GM23338 (cell line): ENCODE results near the gene ARID1B. TPM values are rescaled to one million over a fixed set of nuclear protein-coding genes. Genes with fewer than 3 reads are reported as not detected.

Source experiments
- ATAC-seq: fragments of 200-7000 bp; cut with Tn5 transposase; 3 replicates; pipeline ENCODE4 v1.9.1; 2020
- DNase-seq: peaks from one replicate; pipeline ENCODE4 v3.0.0-alpha.2; 2015; ENCODE audit warnings: low spot score
- H2AFZ ChIP-seq: fragments of 200-600 bp; sonication (generic); 2 replicates; pipeline ENCODE4 v1.8.0; 2016; ENCODE audit warnings: antibody characterized with exemption, mild to moderate bottlenecking, moderate library complexity
- H3F3A ChIP-seq: fragments of 200-600 bp; sonication (generic); replicated peaks from 2 replicates; pipeline ENCODE4 v1.8.0; 2017; ENCODE audit warnings: antibody characterized with exemption, mixed run types, low read depth
- H3K27ac ChIP-seq: fragments of 200-600 bp; sonication (generic); 2 replicates; pipeline ENCODE4 v1.6.1; 2016; ENCODE audit warnings: low read depth
- H3K27me3 ChIP-seq: fragments of 200-600 bp; sonication (generic); 2 replicates; pipeline ENCODE4 v1.8.0; 2016; ENCODE audit warnings: mild to moderate bottlenecking, mixed run types, moderate library complexity; ENCODE audit not compliant: insufficient read depth
- H3K36me3 ChIP-seq: fragments of 200-600 bp; sonication (generic); 2 replicates; pipeline ENCODE4 v1.8.0; 2016; ENCODE audit warnings: mild to moderate bottlenecking; ENCODE audit not compliant: insufficient read depth
- H3K4me1 ChIP-seq: fragments of 200-600 bp; sonication (generic); 2 replicates; pipeline ENCODE4 v1.8.0; 2016; ENCODE audit warnings: mild to moderate bottlenecking, moderate library complexity; ENCODE audit not compliant: insufficient read depth
- H3K4me2 ChIP-seq: fragments of 200-600 bp; sonication (generic); 2 replicates; pipeline ENCODE4 v1.7.1; 2017; ENCODE audit warnings: mixed run types
- H3K4me3 ChIP-seq: fragments of 200-600 bp; sonication (generic); 2 replicates; pipeline ENCODE4 v1.6.1; 2016; ENCODE audit warnings: mixed run types
- H3K79me2 ChIP-seq: fragments of 200-600 bp; sonication (generic); replicated peaks from 2 replicates; pipeline ENCODE4 v1.8.0; 2017; ENCODE audit warnings: mild to moderate bottlenecking; ENCODE audit not compliant: insufficient read depth
- H3K9me2 ChIP-seq: fragments of 200-600 bp; sonication (generic); 2 replicates; pipeline ENCODE4 v1.8.0; 2017; ENCODE audit not compliant: insufficient read depth
- H4K20me1 ChIP-seq: fragments of 200-600 bp; sonication (generic); replicated peaks from 2 replicates; pipeline ENCODE4 v1.8.0; 2017; ENCODE audit warnings: mild to moderate bottlenecking; ENCODE audit not compliant: insufficient read depth
- H3K27ac Mint-ChIP-seq: 2 replicates; pipeline ENCODE4 v1.8.0; 2020; ENCODE audit warnings: inconsistent platforms, mild to moderate bottlenecking, moderate library complexity, mixed read lengths
- H3K27me3 Mint-ChIP-seq: 3 replicates; pipeline ENCODE4 v1.8.0; 2022; ENCODE audit warnings: low read depth, mild to moderate bottlenecking, moderate library complexity, mixed read lengths, inconsistent platforms; ENCODE audit not compliant: insufficient read depth, poor library complexity
- H3K36me3 Mint-ChIP-seq: 3 replicates; pipeline ENCODE4 v1.8.0; 2021; ENCODE audit warnings: low read depth, mild to moderate bottlenecking, inconsistent platforms, moderate library complexity, mixed read lengths
- H3K4me1 Mint-ChIP-seq: 3 replicates; pipeline ENCODE4 v1.8.0; 2020; ENCODE audit warnings: mild to moderate bottlenecking, inconsistent platforms, mixed read lengths
- H3K4me3 Mint-ChIP-seq: 3 replicates; pipeline ENCODE4 v1.8.0; 2021; ENCODE audit warnings: moderate library complexity, mild to moderate bottlenecking, inconsistent platforms, mixed read lengths
- H3K9me3 Mint-ChIP-seq: 3 replicates; pipeline ENCODE4 v1.8.0; 2020; ENCODE audit warnings: moderate library complexity, mild to moderate bottlenecking, inconsistent platforms, mixed read lengths
- CREB1 ChIP-seq: fragments of 250-450 bp; sonication (Bioruptor Pico); IDR thresholded peaks from 2 replicates; pipeline ENCODE4 v1.5.0; 2020; ENCODE audit warnings: low read depth, mild to moderate bottlenecking, moderate library complexity
- ETS1 ChIP-seq: IDR thresholded peaks from 2 replicates; pipeline ENCODE4 v1.6.1; 2016; ENCODE audit warnings: antibody characterized with exemption
- EZH2 ChIP-seq: fragments of 200-600 bp; sonication (generic); IDR thresholded peaks from one replicate; pipeline ENCODE4 v1.8.0; 2017; ENCODE audit warnings: antibody characterized with exemption, mild to moderate bottlenecking, low read depth; ENCODE audit not compliant: unreplicated experiment
- EZH2phosphoT487 ChIP-seq: fragments of 200-600 bp; sonication (generic); IDR thresholded peaks from one replicate; pipeline ENCODE4 v1.8.1; 2018; ENCODE audit warnings: antibody characterized with exemption; ENCODE audit not compliant: unreplicated experiment
- NANOG ChIP-seq: IDR thresholded peaks from 2 replicates; pipeline ENCODE4 v1.6.1; 2016; ENCODE audit warnings: antibody characterized with exemption, borderline replicate concordance
- POLR2AphosphoS5 ChIP-seq: IDR thresholded peaks from 2 replicates; pipeline ENCODE4 v1.6.1; 2016; ENCODE audit warnings: antibody characterized with exemption, low read depth
- REST ChIP-seq: IDR thresholded peaks from one replicate; pipeline ENCODE4 v1.6.1; 2018; ENCODE audit warnings: antibody characterized with exemption; ENCODE audit not compliant: unreplicated experiment
- STAT1 ChIP-seq: IDR thresholded peaks from one replicate; pipeline ENCODE4 v1.6.1; 2016; ENCODE audit warnings: antibody characterized with exemption; ENCODE audit not compliant: unreplicated experiment
- ZNF114 ChIP-seq: fragments of 250-450 bp; sonication (Bioruptor Pico); IDR thresholded peaks from 2 replicates; pipeline ENCODE4 v1.5.0; 2020; ENCODE audit warnings: mild to moderate bottlenecking, moderate library complexity
- ZNF331 ChIP-seq: fragments of 250-450 bp; sonication (Bioruptor Pico); IDR thresholded peaks from 2 replicates; pipeline ENCODE4 v1.5.0; 2020; ENCODE audit warnings: low read depth, mild to moderate bottlenecking, moderate library complexity
- polyA plus RNA-seq: library from polyadenylated mRNA; unstranded; fragments of >200 nt; fragmentation: Nextera tagmentation; extraction: Ambion mirVana; gene quantifications from 2 replicates; pipeline ENCODE4 v1.2.1, GENCODE V29; 2016
- total RNA-seq: library from RNA; depleted of rRNA; stranded (reverse); fragments of >200 nt; shearing (Covaris generic); gene quantifications from 2 replicates; pipeline ENCODE4 v1.2.3, GENCODE V29; 2014
- TF ChIP-seq, protein P1 (sequence below): fragments of 250-450 bp; sonication (Bioruptor Pico); IDR thresholded peaks from 2 replicates; pipeline ENCODE4 v1.5.0; 2020; ENCODE audit warnings: mild to moderate bottlenecking, moderate library complexity
- TF ChIP-seq, protein P2 (sequence below), 2 experiments: fragments of 200-600 bp in 1 of 2; sonication (generic) in 1 of 2; conservative IDR thresholded peaks; 2 replicates each; pipeline versions ENCODE4 v1.5.1 to v1.6.1; 2016 to 2017; ENCODE audit warnings: antibody characterized with exemption in 2 of 2, low read depth in 2 of 2, mild to moderate bottlenecking in 2 of 2, moderate library complexity in 1 of 2

Gene ARID1B
- total and polyA plus RNA-seq, 2 experiments from 2014 or later = 59.3 to 72.2 TPM

- Histone ChIP-seq H3F3A (no peaks in the 10 kb centered on the region), H3K4me2 (no peak overlapping the region), H2AFZ (no peak overlapping the region), H3K4me3 (no peak overlapping the region), H3K27ac (no peak overlapping the region), H4K20me1 (no peaks in the 10 kb centered on the region), H3K4me1 (no peaks in the 10 kb centered on the region), H3K27me3 (no peaks in the 10 kb centered on the region), H3K79me2 (no peaks in the 10 kb centered on the region), H3K9me2 (peaks cover 2% of the 10 kb centered on the region; the same call in 1 of the 2 replicates), H3K36me3 (no peaks in the 10 kb centered on the region)
- ATAC-seq (no peak), DNase-seq (no peak)
- TF ChIP-seq, protein P1, sequence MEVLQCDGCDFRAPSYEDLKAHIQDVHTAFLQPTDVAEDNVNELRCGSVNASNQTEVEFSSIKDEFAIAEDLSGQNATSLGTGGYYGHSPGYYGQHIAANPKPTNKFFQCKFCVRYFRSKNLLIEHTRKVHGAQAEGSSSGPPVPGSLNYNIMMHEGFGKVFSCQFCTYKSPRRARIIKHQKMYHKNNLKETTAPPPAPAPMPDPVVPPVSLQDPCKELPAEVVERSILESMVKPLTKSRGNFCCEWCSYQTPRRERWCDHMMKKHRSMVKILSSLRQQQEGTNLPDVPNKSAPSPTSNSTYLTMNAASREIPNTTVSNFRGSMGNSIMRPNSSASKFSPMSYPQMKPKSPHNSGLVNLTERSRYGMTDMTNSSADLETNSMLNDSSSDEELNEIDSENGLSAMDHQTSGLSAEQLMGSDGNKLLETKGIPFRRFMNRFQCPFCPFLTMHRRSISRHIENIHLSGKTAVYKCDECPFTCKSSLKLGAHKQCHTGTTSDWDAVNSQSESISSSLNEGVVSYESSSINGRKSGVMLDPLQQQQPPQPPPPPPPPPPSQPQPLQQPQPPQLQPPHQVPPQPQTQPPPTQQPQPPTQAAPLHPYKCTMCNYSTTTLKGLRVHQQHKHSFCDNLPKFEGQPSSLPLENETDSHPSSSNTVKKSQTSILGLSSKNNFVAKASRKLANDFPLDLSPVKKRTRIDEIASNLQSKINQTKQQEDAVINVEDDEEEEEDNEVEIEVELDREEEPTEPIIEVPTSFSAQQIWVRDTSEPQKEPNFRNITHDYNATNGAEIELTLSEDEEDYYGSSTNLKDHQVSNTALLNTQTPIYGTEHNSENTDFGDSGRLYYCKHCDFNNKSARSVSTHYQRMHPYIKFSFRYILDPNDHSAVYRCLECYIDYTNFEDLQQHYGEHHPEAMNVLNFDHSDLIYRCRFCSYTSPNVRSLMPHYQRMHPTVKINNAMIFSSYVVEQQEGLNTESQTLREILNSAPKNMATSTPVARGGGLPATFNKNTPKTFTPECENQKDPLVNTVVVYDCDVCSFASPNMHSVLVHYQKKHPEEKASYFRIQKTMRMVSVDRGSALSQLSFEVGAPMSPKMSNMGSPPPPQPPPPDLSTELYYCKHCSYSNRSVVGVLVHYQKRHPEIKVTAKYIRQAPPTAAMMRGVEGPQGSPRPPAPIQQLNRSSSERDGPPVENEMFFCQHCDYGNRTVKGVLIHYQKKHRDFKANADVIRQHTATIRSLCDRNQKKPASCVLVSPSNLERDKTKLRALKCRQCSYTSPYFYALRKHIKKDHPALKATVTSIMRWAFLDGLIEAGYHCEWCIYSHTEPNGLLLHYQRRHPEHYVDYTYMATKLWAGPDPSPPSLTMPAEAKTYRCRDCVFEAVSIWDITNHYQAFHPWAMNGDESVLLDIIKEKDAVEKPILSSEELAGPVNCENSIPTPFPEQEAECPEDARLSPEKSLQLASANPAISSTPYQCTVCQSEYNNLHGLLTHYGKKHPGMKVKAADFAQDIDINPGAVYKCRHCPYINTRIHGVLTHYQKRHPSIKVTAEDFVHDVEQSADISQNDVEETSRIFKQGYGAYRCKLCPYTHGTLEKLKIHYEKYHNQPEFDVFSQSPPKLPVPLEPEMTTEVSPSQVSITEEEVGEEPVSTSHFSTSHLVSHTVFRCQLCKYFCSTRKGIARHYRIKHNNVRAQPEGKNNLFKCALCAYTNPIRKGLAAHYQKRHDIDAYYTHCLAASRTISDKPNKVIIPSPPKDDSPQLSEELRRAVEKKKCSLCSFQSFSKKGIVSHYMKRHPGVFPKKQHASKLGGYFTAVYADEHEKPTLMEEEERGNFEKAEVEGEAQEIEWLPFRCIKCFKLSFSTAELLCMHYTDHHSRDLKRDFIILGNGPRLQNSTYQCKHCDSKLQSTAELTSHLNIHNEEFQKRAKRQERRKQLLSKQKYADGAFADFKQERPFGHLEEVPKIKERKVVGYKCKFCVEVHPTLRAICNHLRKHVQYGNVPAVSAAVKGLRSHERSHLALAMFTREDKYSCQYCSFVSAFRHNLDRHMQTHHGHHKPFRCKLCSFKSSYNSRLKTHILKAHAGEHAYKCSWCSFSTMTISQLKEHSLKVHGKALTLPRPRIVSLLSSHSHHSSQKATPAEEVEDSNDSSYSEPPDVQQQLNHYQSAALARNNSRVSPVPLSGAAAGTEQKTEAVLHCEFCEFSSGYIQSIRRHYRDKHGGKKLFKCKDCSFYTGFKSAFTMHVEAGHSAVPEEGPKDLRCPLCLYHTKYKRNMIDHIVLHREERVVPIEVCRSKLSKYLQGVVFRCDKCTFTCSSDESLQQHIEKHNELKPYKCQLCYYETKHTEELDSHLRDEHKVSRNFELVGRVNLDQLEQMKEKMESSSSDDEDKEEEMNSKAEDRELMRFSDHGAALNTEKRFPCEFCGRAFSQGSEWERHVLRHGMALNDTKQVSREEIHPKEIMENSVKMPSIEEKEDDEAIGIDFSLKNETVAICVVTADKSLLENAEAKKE (CRISPR knock-in tag) = no peak
- no peak for TF ChIP-seq ZNF114
- TF ChIP-seq ETS1 = no peak
- TF ChIP-seq EZH2 = no peak
- no peak for TF ChIP-seq REST
- no peak for TF ChIP-seq POLR2AphosphoS5
- TF ChIP-seq ZNF331 (CRISPR knock-in tag) = no peak
- TF ChIP-seq, protein P2, sequence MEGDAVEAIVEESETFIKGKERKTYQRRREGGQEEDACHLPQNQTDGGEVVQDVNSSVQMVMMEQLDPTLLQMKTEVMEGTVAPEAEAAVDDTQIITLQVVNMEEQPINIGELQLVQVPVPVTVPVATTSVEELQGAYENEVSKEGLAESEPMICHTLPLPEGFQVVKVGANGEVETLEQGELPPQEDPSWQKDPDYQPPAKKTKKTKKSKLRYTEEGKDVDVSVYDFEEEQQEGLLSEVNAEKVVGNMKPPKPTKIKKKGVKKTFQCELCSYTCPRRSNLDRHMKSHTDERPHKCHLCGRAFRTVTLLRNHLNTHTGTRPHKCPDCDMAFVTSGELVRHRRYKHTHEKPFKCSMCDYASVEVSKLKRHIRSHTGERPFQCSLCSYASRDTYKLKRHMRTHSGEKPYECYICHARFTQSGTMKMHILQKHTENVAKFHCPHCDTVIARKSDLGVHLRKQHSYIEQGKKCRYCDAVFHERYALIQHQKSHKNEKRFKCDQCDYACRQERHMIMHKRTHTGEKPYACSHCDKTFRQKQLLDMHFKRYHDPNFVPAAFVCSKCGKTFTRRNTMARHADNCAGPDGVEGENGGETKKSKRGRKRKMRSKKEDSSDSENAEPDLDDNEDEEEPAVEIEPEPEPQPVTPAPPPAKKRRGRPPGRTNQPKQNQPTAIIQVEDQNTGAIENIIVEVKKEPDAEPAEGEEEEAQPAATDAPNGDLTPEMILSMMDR (conservative IDR thresholded peaks at IDR 0.05; ENCODE audit: low read depth in 2 of 2) = no peak
- no peak for TF ChIP-seq STAT1
- TF ChIP-seq EZH2phosphoT487 = no peak
- no peak for TF ChIP-seq NANOG
- TF ChIP-seq CREB1 (CRISPR knock-in tag) = no peak
- Mint-ChIP-seq H3K27me3 (peaks cover 6% of the 10 kb centered on the region), H3K27ac (no peak overlapping the region), H3K36me3 (no peaks in the 10 kb centered on the region; the same call in 2 of the 3 replicates), H3K4me3 (no peak overlapping the region), H3K9me3 (no peaks in the 10 kb centered on the region), H3K4me1 (peaks cover 19% of the 10 kb centered on the region)
Observed at GRCh38 chr6:157217894-157218370, 440.8 kb downstream of the ARID1B start.
